GM13977 (cell line): ENCODE results near the gene SPCS1.
"Not testable (repeated sequence)": the region's sequence is repeated elsewhere in the genome, so short reads cannot be mapped to it uniquely, and the experiment has no call there.

ENCODE experiments used
- DNase-seq: peaks from one replicate; pipeline ENCODE4 v3.0.0; 2012; ENCODE audit warnings: low spot score
- in situ Hi-C: fragments of 300-500 bp; cut with MboI; formaldehyde crosslinking; loops from one replicate; pipeline ENCODE4 v1.12.0; 2022; ENCODE audit warnings: low sequenced_read_pairs, low pct_unique_long_range_greater_than_20kb, mixed read lengths, inconsistent platforms; ENCODE audit not compliant: unreplicated experiment
- TF ChIP-seq, protein P1 (sequence below): IDR thresholded peaks from 2 replicates; pipeline ENCODE4 v1.5.1; 2012; ENCODE audit warnings: mild to moderate bottlenecking, control low read depth; ENCODE audit not compliant: insufficient read depth; ENCODE audit errors: extremely low read depth, missing control alignments

The SPCS1 gene

DNA sequence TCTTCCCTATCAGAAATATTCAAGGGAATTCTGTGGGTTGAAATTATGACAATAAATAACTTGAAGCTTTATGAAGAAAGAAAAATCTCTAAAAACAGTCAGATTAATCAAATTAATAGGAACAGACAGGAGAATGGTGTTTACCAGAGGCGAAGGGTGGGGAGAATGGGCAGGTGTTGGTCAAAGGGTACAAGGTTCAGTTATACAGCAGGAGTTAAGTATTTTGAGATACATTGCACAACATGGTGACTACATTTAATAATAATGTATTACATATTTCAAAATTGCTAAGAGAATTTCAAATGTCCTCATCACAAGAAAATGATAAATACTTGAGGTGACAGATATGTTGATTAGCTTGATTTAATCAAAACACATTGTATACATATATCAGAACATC is 18.6 kb downstream of the SPCS1 start:
- in situ Hi-C loops: no loop called here
- DNase-seq: no peak
- TF ChIP-seq, protein P1, sequence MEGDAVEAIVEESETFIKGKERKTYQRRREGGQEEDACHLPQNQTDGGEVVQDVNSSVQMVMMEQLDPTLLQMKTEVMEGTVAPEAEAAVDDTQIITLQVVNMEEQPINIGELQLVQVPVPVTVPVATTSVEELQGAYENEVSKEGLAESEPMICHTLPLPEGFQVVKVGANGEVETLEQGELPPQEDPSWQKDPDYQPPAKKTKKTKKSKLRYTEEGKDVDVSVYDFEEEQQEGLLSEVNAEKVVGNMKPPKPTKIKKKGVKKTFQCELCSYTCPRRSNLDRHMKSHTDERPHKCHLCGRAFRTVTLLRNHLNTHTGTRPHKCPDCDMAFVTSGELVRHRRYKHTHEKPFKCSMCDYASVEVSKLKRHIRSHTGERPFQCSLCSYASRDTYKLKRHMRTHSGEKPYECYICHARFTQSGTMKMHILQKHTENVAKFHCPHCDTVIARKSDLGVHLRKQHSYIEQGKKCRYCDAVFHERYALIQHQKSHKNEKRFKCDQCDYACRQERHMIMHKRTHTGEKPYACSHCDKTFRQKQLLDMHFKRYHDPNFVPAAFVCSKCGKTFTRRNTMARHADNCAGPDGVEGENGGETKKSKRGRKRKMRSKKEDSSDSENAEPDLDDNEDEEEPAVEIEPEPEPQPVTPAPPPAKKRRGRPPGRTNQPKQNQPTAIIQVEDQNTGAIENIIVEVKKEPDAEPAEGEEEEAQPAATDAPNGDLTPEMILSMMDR: no peak

DNA sequence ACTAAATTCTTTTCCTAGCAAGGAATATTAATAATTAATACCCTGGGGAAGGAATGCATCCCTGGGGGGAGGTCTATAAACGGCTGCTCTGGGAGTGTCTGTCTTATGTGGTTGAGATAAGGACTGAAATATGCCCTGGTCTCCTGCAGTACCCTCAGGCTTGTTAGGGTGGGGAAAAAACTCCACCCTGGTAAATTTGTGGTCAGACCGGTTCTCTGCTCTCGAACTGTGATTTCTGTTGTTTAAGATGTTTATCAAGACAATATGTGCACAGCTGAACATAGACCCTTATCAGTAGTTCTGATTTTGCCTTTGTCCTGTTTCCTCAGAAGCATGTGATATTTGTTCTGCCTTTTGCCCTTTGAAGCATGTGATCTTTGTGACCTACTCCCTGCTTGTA is 22.8 kb downstream of the SPCS1 start:
- in situ Hi-C loops, DNase-seq: not testable (repeated sequence)

DNA sequence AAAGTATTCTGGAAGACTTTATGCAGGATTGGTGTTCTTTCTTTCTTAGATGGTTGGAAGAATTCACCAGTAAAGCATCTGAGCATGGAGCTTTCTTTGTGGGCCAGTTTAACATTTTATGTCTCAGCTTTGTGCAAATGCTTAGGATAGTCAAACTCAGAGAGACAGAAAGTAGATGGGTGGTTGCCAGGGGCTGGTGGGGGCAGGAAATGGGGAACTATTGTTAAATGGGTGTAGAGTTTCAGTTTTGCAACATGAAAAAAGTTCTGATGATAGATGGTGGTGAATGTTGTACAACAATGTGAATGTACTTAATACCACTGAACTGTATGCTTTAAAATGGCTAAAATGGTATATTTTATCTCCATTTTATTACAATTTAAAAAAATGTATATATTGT is 24.8 kb downstream of the SPCS1 start:
- TF ChIP-seq, protein P1: no peak
- no peak for DNase-seq
- in situ Hi-C loops: no loop called here

DNA sequence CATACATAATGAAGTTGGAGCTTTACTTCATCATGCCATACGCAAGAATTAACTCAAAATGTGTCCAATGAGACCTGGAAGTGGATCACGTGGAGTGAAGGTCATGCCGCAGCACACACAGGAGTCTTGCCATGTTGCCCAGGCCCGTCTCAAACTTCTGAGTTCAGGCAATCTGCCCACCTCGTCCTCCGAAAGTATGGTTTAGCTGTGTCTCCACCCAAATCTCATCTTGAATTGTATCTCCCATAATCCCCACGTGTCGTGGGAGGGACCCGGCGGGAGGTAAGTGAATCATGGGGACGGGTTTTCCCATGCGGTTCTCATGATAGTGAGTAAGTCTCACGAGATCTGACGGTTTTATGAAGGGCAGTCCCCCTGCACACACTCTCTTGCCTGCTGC is 25.7 kb downstream of the SPCS1 start:
- in situ Hi-C loops: no loop called here
- TF ChIP-seq, protein P1: no peak
- no peak for DNase-seq

DNA sequence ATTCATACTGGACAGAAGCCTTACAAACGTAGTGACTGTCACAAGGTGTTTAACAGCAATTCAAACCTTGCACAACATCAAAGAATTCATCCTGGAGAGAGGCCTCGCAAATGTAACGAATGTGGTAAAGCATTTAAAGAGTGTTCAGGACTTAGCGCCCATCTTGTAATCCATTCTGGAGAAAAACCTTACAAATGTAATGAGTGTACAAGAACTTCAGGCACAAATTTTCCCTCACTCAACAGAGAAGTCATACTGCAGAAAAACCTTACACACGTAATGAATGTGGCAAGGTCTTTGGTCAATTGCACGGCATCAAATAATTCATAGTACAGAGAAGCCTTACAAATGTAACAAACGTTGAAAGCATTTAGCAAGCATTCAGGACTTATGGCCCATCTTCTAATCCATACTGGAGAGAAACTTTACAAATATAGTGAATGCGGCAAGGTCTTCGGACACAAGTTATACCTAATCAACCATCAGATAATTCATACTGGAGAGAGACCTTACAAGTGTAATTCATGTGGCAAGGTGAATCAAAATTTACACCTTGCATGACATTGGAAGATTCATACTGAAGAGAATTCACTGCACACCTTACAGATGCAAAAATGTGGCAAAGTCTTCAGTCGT is 27.5 kb downstream of the SPCS1 start:
- no peak for DNase-seq
- TF ChIP-seq, protein P1: no peak
- in situ Hi-C loops: no loop called here

DNA sequence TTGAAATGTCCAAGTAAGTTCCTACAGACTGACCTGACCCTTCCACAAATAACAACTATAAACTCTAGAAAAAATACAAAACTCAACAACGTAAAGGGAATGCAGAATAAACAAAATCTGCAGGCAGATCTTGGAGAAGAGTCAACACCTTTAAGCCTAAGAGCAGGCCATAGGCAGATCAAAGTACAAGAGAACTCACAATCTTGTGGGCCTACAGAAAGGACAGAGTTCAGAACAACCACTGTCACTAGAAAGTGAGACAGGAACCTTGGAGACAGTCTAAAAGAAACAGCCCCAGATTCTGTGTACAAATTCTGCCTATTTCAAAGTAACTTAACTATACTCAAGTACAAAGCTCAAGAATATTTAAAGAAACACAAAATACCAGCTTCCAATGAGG is 33.8 kb downstream of the SPCS1 start:
- no peak for DNase-seq
- in situ Hi-C loops: no loop called here
- TF ChIP-seq, protein P1: no peak

DNA sequence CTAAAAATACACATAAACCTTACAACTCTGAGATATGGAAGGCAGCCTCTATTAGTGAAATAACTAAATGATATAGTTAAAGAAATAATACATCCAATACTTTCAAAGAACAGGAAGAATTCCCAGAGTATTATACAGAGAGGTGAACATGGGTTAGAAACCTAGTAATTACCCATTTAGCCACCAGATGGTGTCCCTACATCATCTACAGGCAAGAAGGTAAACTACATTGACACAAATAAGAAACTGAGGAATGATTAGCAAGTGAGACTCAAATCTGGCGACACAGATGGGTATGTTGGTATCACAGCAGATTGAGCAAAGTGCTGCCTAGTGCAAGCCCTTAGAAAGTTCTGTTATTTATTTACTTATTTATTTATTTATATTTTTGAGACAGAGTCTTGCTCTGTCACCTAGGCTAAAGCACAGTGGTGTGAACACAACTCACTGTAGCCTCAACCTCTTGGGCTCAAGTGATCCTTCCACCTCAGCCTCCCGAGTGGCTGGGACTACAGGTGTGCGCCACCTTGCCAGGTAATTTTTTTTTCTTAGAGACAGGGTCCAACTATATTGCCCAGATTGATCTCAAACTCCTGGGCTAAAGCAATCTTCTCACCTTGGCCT is 36.6 kb downstream of the SPCS1 start:
- DNase-seq: peak; percentile 55
- TF ChIP-seq, protein P1: peak; percentile 64
- in situ Hi-C loops: no loop called here
